SW480 (cell line): ENCODE measurements around the gene SDHB.
A peak's percentile ranks its signal among the peaks of the same experiment; 100 is the strongest.

Experiments used
- DNase-seq: peaks from one replicate; pipeline ENCODE4 v3.0.0-alpha.2; 2016; ENCODE audit warnings: low spot score

Gene SDHB

GRCh38 chr1:17053685-17054410 is at the start of gene SDHB:
Gene SDHB, minus strand, starts transcription at chr1:17054032. Its CDS starts 13 bp downstream, at chr1:17054019.
- peak; percentile 96 for DNase-seq

DNA sequence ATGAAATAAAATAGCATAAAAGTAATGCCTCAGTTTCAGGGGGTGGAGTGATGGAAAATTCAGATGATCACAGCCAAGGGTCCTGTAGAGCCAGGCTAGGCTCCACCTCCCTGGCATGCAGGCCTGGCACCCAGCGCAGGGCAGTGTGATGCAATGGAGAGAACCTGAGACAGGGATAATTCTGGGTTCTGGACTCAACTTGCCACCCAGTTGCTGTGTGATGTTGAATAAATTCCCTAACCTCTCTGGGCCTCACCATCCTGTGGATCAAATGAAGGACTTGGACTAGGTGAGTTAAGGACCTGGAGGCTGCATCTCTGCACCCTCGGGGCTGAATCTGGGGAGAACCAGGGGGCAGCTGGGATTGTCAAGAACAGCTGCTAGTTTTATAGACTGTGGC is 48.4 kb upstream of the SDHB start:
- DNase-seq = no peak

DNA sequence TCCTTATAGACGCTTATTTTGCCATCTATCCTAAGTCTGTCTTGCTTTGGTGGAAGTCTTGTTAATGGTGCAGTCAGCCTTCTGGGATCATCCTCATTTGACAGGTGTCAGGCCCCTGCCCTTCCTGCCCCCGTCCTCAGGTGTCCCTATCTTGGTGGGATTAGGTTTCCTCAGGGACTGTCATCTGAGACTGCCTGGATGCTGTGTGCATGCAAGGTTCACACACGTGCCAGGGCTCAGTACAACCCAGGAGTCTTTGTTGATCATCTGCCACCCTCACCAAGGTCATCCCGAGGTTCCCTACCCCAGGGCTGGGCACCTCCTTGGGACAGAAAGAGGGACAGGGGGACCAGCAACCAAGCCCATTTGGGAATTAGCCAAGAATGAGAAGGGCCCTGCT is 47.4 kb upstream of the SDHB start:
- no peak for DNase-seq

GRCh38 chr1:17099616-17100340 is 45.9 kb upstream of the SDHB start:
- no peak for DNase-seq

GRCh38 chr1:17098446-17099317 is 44.9 kb upstream of the SDHB start:
- no peak for DNase-seq

DNA sequence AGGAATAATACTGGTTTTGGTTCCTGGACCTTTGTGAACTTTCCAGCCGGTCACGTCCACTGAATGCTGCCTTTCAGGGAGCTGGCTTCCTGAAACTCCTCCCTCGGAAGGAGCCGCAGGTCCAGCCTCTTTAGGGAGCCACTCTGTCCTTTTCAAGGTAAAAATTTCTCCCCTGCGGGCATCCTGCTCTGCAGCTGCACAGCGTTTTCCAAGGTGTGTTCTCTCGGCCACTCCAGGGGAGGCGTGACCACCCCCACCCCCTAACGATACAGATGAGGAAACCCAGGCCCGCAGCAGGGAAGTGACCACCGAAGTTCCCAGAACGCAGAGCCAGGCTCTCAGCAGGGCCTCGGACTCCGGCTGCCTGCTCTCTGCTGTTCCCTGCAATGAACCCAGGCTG is 44.0 kb upstream of the SDHB start:
- no peak for DNase-seq

DNA sequence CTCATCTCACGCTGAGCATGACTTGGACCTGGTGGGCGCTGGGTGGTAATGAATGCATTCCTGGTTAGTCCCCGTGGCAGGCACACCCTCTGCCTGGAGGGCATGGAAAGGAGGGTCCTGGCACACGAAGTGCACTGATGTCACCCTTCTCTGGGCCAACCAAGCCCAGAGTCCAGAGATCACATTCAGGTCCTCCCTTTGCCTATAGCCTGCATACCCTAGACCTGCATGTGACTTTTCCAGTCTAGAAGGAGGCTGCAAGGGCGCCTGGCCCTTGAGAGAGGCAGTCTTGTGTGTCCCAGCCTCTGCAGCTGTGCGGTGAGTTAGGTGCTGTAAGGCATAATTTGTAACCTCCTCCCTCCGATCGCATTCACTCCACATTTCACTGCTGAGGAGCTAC is 43.3 kb upstream of the SDHB start:
- DNase-seq = no peak

GRCh38 chr1:17096584-17096983 is 42.8 kb upstream of the SDHB start:
- DNase-seq = no peak

GRCh38 chr1:17095141-17095540 is 41.3 kb upstream of the SDHB start:
- DNase-seq = no peak

DNA sequence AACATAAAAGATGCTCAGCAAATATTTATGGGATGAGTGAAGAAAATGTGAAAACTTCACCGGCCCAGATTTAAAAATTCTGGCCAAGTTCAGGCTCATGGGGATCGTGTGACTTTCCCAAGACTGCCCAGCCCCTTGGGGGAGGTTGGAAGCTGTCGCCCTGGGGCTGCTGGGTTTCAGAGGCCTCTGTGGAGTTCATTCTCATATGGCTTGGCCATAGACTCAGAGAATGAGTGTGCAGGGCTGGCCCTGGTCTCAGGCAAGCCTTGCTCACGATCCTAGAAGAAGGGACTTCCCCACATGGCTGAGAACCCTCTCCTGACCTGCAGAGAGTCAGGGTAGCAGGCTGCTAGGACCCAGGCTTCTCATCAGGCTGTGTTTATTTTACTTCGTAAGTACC is 40.8 kb upstream of the SDHB start:
- DNase-seq = no peak

GRCh38 chr1:17093822-17094393 is 40.1 kb upstream of the SDHB start:
- no peak for DNase-seq

- DNase-seq = no peak
Measured at GRCh38 chr1:17091252-17091651, 37.4 kb upstream of the SDHB start.

DNA sequence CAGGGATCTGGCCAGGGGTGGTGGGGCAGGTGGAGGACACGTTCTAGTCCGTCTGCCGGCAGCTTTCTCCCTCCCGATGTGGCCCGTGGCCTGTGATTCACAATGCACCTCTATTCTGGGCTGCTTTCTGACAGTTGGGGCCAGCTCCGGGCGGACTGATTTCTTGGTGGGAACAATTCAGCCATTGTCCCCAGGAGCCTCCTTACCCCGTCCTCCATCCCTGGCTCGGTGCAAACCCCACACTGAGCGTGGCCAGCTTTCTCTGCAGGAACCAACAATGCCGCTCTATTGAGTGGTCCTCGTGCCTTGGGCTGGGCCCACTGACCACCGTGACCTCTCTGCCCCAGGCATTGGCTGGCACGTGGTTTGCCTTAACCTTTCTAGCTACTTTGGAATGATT is 35.7 kb upstream of the SDHB start:
- DNase-seq = no peak

GRCh38 chr1:17086751-17087150 is 32.9 kb upstream of the SDHB start:
- DNase-seq = no peak

DNA sequence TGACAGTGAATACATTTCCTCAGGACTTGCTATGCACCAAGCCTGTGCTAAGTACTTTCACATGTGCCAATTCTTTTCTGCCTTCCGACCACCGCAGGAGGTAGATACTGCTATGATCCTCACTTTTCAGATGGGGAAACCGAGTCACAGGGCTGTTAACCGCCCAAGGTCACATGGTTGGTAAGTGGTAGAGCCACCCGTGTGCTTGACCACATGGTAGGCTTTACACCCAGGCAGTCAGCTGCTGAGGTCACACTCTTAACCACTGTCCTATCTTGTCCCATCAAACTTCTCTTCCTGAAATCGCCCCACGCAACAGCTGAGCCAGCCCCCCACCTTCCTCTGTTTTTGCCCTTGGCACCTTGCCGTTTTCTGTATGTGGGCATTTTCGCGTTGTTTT is 31.0 kb upstream of the SDHB start:
- DNase-seq = no peak

DNA sequence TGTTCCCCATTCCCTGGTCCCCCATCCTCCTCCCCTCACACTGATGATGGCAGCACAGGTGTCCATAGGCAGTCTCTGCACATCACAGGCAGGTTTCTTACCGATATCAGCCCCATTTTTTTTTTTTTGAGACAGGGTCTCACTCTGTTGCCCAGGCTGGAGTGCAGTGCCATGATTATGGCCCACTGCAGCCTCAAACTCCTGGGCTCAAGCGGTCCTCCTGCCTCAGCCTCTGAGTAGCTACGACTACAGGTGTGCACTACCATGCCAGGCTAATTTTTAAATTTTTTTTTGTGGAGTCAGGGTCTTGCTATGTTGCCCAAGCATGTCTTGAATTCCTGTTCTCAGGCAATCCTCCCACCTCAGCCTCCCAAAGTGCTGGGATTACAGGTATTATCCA is 28.9 kb upstream of the SDHB start:
- DNase-seq = no peak

GRCh38 chr1:17081439-17081838 is 27.6 kb upstream of the SDHB start:
- DNase-seq = no peak

GRCh38 chr1:17080880-17081279 is 27.0 kb upstream of the SDHB start:
- DNase-seq = no peak

- no peak for DNase-seq
Measured at GRCh38 chr1:17080085-17080759, 26.4 kb upstream of the SDHB start.

- DNase-seq = no peak
Measured at GRCh38 chr1:17078991-17079868, 25.4 kb upstream of the SDHB start.
